ENCODE data around the gene GPR132. TPM values are rescaled to one million over a fixed set of nuclear protein-coding genes. Genes with fewer than 3 reads are reported as not detected.

The GPR132 gene
- polyA plus RNA-seq, 1 donor (not counting 4 experiments of a cell fraction or from before 2014, with no cell fraction given): not detected

DNA sequence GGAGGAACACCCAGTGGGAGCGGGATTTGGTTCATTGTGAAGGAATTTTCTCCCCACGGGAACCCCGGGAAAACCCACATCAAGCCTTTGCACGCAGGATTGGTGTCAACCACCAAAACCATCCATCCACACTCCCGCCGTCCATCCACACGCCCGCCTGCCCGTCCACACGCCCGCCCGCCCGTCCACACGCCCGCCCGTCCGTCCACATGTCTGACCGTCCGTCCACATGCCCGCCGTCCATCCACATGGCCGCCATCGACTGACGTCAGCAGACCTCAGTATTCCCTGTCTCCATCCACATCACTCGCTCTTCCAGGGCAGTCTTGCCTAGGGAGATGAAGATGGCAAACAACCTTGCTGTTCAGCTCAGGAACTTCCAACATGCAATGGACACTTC, 6.7 kb upstream of the GPR132 start:
- Histone ChIP-seq H2AFZ (ENCODE audit: control insufficient read depth, low read length) (no peak overlapping the region), H3K79me2 (ENCODE audit: control insufficient read depth, insufficient read depth, low read length) (no peaks in the 10 kb centered on the region), H3K9me1 (ENCODE audit: control insufficient read depth, extremely low read depth, insufficient read depth, low read length) (no peaks in the 10 kb centered on the region), H3K36me3 (ENCODE audit: control insufficient read depth in 2 of 2, extremely low read depth in 1 of 2, insufficient read depth in 2 of 2, low read length in 2 of 2) (no peaks in the 10 kb centered on the region), H3K4me2 (ENCODE audit: control insufficient read depth, extremely low read depth, insufficient read depth, low read depth, low read length) (no peak overlapping the region), H3K4me3 (ENCODE audit: control insufficient read depth in 2 of 3, extremely low read depth in 1 of 3, insufficient read depth in 2 of 3, low read depth in 1 of 3, low read length in 3 of 3) (no peak overlapping the region), H4K20me1 (ENCODE audit: control insufficient read depth, extremely low read depth, insufficient read depth, low read length) (no peaks in the 10 kb centered on the region), H3K27ac (ENCODE audit: control insufficient read depth, insufficient read depth, low read length) (no peak overlapping the region), H3K9ac (ENCODE audit: control insufficient read depth, extremely low read depth, insufficient read depth, low read length) (no peak overlapping the region), H3K9me3 (ENCODE audit: control insufficient read depth, low read depth, low read length) (no peaks in the 10 kb centered on the region), H3K27me3 (ENCODE audit: control insufficient read depth, extremely low read depth, insufficient read depth, low read length) (peaks cover 50% of the 10 kb centered on the region), H3K4me1 (ENCODE audit: control insufficient read depth, extremely low read depth, insufficient read depth, low read length) (peaks cover 12% of the 10 kb centered on the region)
- DNase-seq (ENCODE audit: low read depth, low spot score) (no peak), FAIRE-seq (no peak)
- TF ChIP-seq, protein P1, sequence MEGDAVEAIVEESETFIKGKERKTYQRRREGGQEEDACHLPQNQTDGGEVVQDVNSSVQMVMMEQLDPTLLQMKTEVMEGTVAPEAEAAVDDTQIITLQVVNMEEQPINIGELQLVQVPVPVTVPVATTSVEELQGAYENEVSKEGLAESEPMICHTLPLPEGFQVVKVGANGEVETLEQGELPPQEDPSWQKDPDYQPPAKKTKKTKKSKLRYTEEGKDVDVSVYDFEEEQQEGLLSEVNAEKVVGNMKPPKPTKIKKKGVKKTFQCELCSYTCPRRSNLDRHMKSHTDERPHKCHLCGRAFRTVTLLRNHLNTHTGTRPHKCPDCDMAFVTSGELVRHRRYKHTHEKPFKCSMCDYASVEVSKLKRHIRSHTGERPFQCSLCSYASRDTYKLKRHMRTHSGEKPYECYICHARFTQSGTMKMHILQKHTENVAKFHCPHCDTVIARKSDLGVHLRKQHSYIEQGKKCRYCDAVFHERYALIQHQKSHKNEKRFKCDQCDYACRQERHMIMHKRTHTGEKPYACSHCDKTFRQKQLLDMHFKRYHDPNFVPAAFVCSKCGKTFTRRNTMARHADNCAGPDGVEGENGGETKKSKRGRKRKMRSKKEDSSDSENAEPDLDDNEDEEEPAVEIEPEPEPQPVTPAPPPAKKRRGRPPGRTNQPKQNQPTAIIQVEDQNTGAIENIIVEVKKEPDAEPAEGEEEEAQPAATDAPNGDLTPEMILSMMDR (optimal IDR thresholded peaks at IDR 0.05 in 1 of 3, IDR thresholded peaks at IDR 0.05 in 1 of 3, conservative IDR thresholded peaks at IDR 0.05 in 1 of 3; ENCODE audit: extremely low read depth in 1 of 3, insufficient read depth in 2 of 3, low read length in 3 of 3): no peak
- TF ChIP-seq EZH2 (IDR thresholded peaks at IDR 0.05; ENCODE audit: low read length): no peak
- dilution Hi-C loops (cut with MboI; ENCODE audit: extremely low pct_ligation_motif_present, low sequenced_read_pairs): no loop called here

DNA sequence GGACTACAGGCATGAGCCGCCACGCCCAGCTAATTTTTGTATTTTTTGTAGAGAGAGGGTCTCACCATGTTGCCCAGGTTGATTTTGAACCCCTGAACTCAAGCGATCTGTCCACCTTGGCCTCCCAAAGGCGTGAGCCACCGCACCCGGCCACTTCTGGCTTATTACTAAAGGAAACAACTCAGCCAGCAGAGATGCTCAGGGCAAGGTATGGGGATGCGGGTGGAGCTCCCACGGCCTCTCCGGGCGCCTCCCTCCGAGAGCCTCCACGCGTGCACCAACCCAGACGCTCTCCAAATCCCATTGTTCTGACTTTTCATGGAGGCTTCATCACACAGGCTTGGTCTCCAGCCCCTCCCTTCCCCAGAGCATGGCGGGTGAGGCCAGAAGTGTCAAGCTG, 6.1 kb upstream of the GPR132 start:
- Histone ChIP-seq H3K9ac (ENCODE audit: control insufficient read depth, extremely low read depth, insufficient read depth, low read length) (no peak overlapping the region), H3K36me3 (ENCODE audit: control insufficient read depth in 2 of 2, extremely low read depth in 1 of 2, insufficient read depth in 2 of 2, low read length in 2 of 2) (no peaks in the 10 kb centered on the region), H3K27ac (ENCODE audit: control insufficient read depth, insufficient read depth, low read length) (no peak overlapping the region), H3K9me1 (ENCODE audit: control insufficient read depth, extremely low read depth, insufficient read depth, low read length) (no peaks in the 10 kb centered on the region), H3K4me2 (ENCODE audit: control insufficient read depth, extremely low read depth, insufficient read depth, low read depth, low read length) (no peak overlapping the region), H3K4me3 (ENCODE audit: control insufficient read depth in 2 of 3, extremely low read depth in 1 of 3, insufficient read depth in 2 of 3, low read depth in 1 of 3, low read length in 3 of 3) (no peak overlapping the region), H4K20me1 (ENCODE audit: control insufficient read depth, extremely low read depth, insufficient read depth, low read length) (no peaks in the 10 kb centered on the region), H3K4me1 (ENCODE audit: control insufficient read depth, extremely low read depth, insufficient read depth, low read length) (peaks cover 12% of the 10 kb centered on the region), H3K27me3 (ENCODE audit: control insufficient read depth, extremely low read depth, insufficient read depth, low read length) (peaks cover 44% of the 10 kb centered on the region), H3K79me2 (ENCODE audit: control insufficient read depth, insufficient read depth, low read length) (no peaks in the 10 kb centered on the region), H3K9me3 (ENCODE audit: control insufficient read depth, low read depth, low read length) (no peaks in the 10 kb centered on the region), H2AFZ (ENCODE audit: control insufficient read depth, low read length) (no peak overlapping the region)
- DNase-seq (ENCODE audit: low read depth, low spot score) (no peak), FAIRE-seq (no peak)
- TF ChIP-seq EZH2 (IDR thresholded peaks at IDR 0.05; ENCODE audit: low read length): no peak
- TF ChIP-seq, protein P1 (optimal IDR thresholded peaks at IDR 0.05 in 1 of 3, IDR thresholded peaks at IDR 0.05 in 1 of 3, conservative IDR thresholded peaks at IDR 0.05 in 1 of 3; ENCODE audit: extremely low read depth in 1 of 3, insufficient read depth in 2 of 3, low read length in 3 of 3): no peak
- dilution Hi-C loops (cut with MboI; ENCODE audit: extremely low pct_ligation_motif_present, low sequenced_read_pairs): no loop called here
